NT2/D1 (cell line): ENCODE results near the gene CTRL.
A peak's percentile ranks its signal among the peaks of the same experiment; 100 is the strongest.

Experiments
- DNase-seq: peaks from one replicate; pipeline ENCODE4 v3.0.0-alpha.2; 2011; ENCODE audit warnings: low read depth, low spot score
- H3K27me3 ChIP-seq: 2 replicates; pipeline ENCODE4 v1.6.0; 2011; ENCODE audit warnings: mild to moderate bottlenecking; ENCODE audit not compliant: insufficient read length, insufficient read depth
- H3K36me3 ChIP-seq: 2 replicates; pipeline ENCODE4 v1.6.1; 2011; ENCODE audit warnings: mild to moderate bottlenecking, low read length, mixed read lengths; ENCODE audit not compliant: insufficient read depth, insufficient read length
- H3K4me1 ChIP-seq: 2 replicates; pipeline ENCODE4 v1.5.1; 2011; ENCODE audit not compliant: insufficient read depth, insufficient read length
- H3K4me3 ChIP-seq: 2 replicates; pipeline ENCODE4 v1.5.1; 2011; ENCODE audit warnings: low read depth; ENCODE audit not compliant: insufficient read length
- H3K9ac ChIP-seq: 2 replicates; pipeline ENCODE4 v1.6.0; 2011; ENCODE audit warnings: low read depth; ENCODE audit not compliant: insufficient read length
- H3K9me3 ChIP-seq: 2 replicates; pipeline ENCODE4 v1.5.1; 2011; ENCODE audit warnings: mild to moderate bottlenecking, low read length; ENCODE audit not compliant: insufficient read depth
- SUZ12 ChIP-seq: IDR thresholded peaks from 2 replicates; pipeline ENCODE4 v1.6.1; 2011; ENCODE audit not compliant: insufficient read length, insufficient read depth; ENCODE audit errors: extremely low read depth
- YY1 ChIP-seq: IDR thresholded peaks from 2 replicates; pipeline ENCODE4 v1.6.1; 2011; ENCODE audit not compliant: insufficient read length, insufficient read depth
- ZNF274 ChIP-seq: IDR thresholded peaks from 2 replicates; pipeline ENCODE4 v1.6.1; 2011; ENCODE audit warnings: mild to moderate bottlenecking, low read depth, low read length

Gene CTRL

GRCh38 chr16:67909056-67909742, 22.5 kb downstream of the CTRL start:
- no peaks in the 10 kb centered on the region for H3K4me1 ChIP-seq
- no peaks in the 10 kb centered on the region for H3K27me3 ChIP-seq
- H3K36me3 ChIP-seq = peaks cover 40% of the 10 kb centered on the region
- H3K9me3 ChIP-seq = no peaks in the 10 kb centered on the region
- no peak overlapping the region for H3K4me3 ChIP-seq
- H3K9ac ChIP-seq = no peak overlapping the region
- no peak for DNase-seq
- TF ChIP-seq YY1 = no peak
- no peak for TF ChIP-seq SUZ12
- no peak for TF ChIP-seq ZNF274

GRCh38 chr16:67907397-67908180, 24.1 kb downstream of the CTRL start:
- Histone ChIP-seq H3K9me3 (no peaks in the 10 kb centered on the region), H3K9ac (no peak overlapping the region), H3K27me3 (no peaks in the 10 kb centered on the region), H3K36me3 (peaks cover 50% of the 10 kb centered on the region), H3K4me1 (no peaks in the 10 kb centered on the region), H3K4me3 (no peak overlapping the region)
- TF ChIP-seq ZNF274 = no peak
- TF ChIP-seq SUZ12 = no peak
- no peak for TF ChIP-seq YY1
- no peak for DNase-seq

- no peak for DNase-seq
- Histone ChIP-seq H3K27me3 (no peaks in the 10 kb centered on the region), H3K4me3 (no peak overlapping the region), H3K4me1 (no peaks in the 10 kb centered on the region), H3K36me3 (peaks cover 17% of the 10 kb centered on the region), H3K9me3 (no peaks in the 10 kb centered on the region), H3K9ac (no peak overlapping the region)
- TF ChIP-seq ZNF274 (no peak), YY1 (no peak), SUZ12 (no peak)
These were observed 28.8 kb downstream of the CTRL start for GRCh38 chr16:67902831-67903230.

- Histone ChIP-seq H3K4me1 (no peaks in the 10 kb centered on the region), H3K9ac (no peak overlapping the region), H3K4me3 (no peak overlapping the region), H3K9me3 (no peaks in the 10 kb centered on the region), H3K27me3 (no peaks in the 10 kb centered on the region), H3K36me3 (peaks cover 25% of the 10 kb centered on the region)
- no peak for DNase-seq
- no peak for TF ChIP-seq SUZ12
These were observed 29.9 kb downstream of the CTRL start for GRCh38 chr16:67901734-67902133.

- no peaks in the 10 kb centered on the region for H3K4me1 ChIP-seq
- no peak for DNase-seq
- no peaks in the 10 kb centered on the region for H3K27me3 ChIP-seq
- H3K36me3 ChIP-seq = peaks cover 16% of the 10 kb centered on the region
- no peak overlapping the region for H3K4me3 ChIP-seq
- no peak for TF ChIP-seq ZNF274
- no peak for TF ChIP-seq YY1
- TF ChIP-seq SUZ12 = no peak
- H3K9me3 ChIP-seq = no peaks in the 10 kb centered on the region
- no peak overlapping the region for H3K9ac ChIP-seq
These were observed 34.4 kb downstream of the CTRL start for GRCh38 chr16:67897231-67897630.

- DNase-seq = no peak
- Histone ChIP-seq H3K36me3 (peaks cover 10% of the 10 kb centered on the region), H3K4me3 (peak overlapping the region; percentile 99), H3K9me3 (no peaks in the 10 kb centered on the region), H3K27me3 (no peaks in the 10 kb centered on the region), H3K9ac (peak overlapping the region; percentile 99), H3K4me1 (no peaks in the 10 kb centered on the region)
- no peak for TF ChIP-seq ZNF274
- no peak for TF ChIP-seq YY1
These were observed 37.8 kb downstream of the CTRL start for GRCh38 chr16:67893743-67894399.

GRCh38 chr16:67892899-67893742, 38.5 kb downstream of the CTRL start, which contains the start of gene PSKH1:
PSKH1 (plus strand) TSS chr16:67893254; CDS start chr16:67908750, 15,496 bp downstream.
- peaks cover 10% of the 10 kb centered on the region for H3K36me3 ChIP-seq
- H3K4me3 ChIP-seq = peak within 1 kb of the TSS; percentile 99
- H3K9ac ChIP-seq = peak within 1 kb of the TSS; percentile 99
- TF ChIP-seq ZNF274 (no peak), SUZ12 (no peak), YY1 (peak; percentile 32)
- H3K27me3 ChIP-seq = no peaks in the 10 kb centered on the region
- H3K4me1 ChIP-seq = peaks cover 4% of the 10 kb centered on the region
- H3K9me3 ChIP-seq = no peaks in the 10 kb centered on the region
- peak; percentile 96 for DNase-seq
